Trophoblast cell (in vitro differentiated cells and primary cell): ENCODE data around the gene ADAM15. TPM values are rescaled to one million over a fixed set of nuclear protein-coding genes. Genes with fewer than 3 reads are reported as not detected.

Experiments
- DNase-seq, 2 donors: peaks; one replicate each; pipeline ENCODE4 v3.0.0-alpha.2; 2016
- H2AFZ ChIP-seq: 2 replicates; pipeline ENCODE4 v1.6.1; 2013; ENCODE audit warnings: low read length, moderate library complexity, mild to moderate bottlenecking; ENCODE audit not compliant: insufficient read depth, poor library complexity
- H2AK5ac ChIP-seq: 2 replicates; pipeline ENCODE4 v1.6.1; 2013; ENCODE audit warnings: mild to moderate bottlenecking, low read length
- H2BK120ac ChIP-seq: 2 replicates; pipeline ENCODE4 v1.6.1; 2013; ENCODE audit warnings: low read length, mild to moderate bottlenecking, moderate library complexity; ENCODE audit not compliant: insufficient read depth, poor library complexity
- H2BK12ac ChIP-seq: 2 replicates; pipeline ENCODE4 v1.6.1; 2013; ENCODE audit warnings: mild to moderate bottlenecking, low read length, moderate library complexity
- H2BK5ac ChIP-seq: 2 replicates; pipeline ENCODE4 v1.6.1; 2013; ENCODE audit warnings: low read length, low read depth, moderate library complexity, mild to moderate bottlenecking; ENCODE audit not compliant: poor library complexity
- H3K14ac ChIP-seq: 2 replicates; pipeline ENCODE4 v1.6.1; 2013; ENCODE audit warnings: mild to moderate bottlenecking, low read length
- H3K18ac ChIP-seq: 2 replicates; pipeline ENCODE4 v1.6.1; 2013; ENCODE audit warnings: mild to moderate bottlenecking, low read length
- H3K23ac ChIP-seq: 2 replicates; pipeline ENCODE4 v1.6.1; 2013; ENCODE audit warnings: low read length
- H3K27ac ChIP-seq: 2 replicates; pipeline ENCODE4 v1.5.1; 2013; ENCODE audit warnings: low read depth, mild to moderate bottlenecking, inconsistent platforms, low read length, moderate library complexity
- H3K27me3 ChIP-seq: 2 replicates; pipeline ENCODE4 v1.6.1; 2013; ENCODE audit warnings: inconsistent platforms, mild to moderate bottlenecking, low read length, moderate library complexity; ENCODE audit not compliant: insufficient read depth
- H3K36me3 ChIP-seq, 2 experiments: 1 replicate in 1 of 2; 2 replicates in 1 of 2; pipeline ENCODE4 v1.6.1; 2013; ENCODE audit warnings: low read length in 2 of 2, mild to moderate bottlenecking in 2 of 2, moderate library complexity in 1 of 2; ENCODE audit not compliant: insufficient read depth in 2 of 2, control insufficient read depth in 1 of 2
- H3K4ac ChIP-seq: 2 replicates; pipeline ENCODE4 v1.6.1; 2013; ENCODE audit warnings: low read depth, mild to moderate bottlenecking, low read length, moderate library complexity
- H3K4me1 ChIP-seq, 2 experiments: 1 replicate in 1 of 2; 2 replicates in 1 of 2; pipeline ENCODE4 v1.6.1; 2013; ENCODE audit warnings: low read length in 2 of 2, mild to moderate bottlenecking in 2 of 2, moderate library complexity in 1 of 2; ENCODE audit not compliant: insufficient read depth in 2 of 2, control insufficient read depth in 1 of 2
- H3K4me2 ChIP-seq: 2 replicates; pipeline ENCODE4 v1.6.1; 2013; ENCODE audit warnings: inconsistent platforms, mild to moderate bottlenecking, low read length, moderate library complexity
- H3K4me3 ChIP-seq: 2 replicates; pipeline ENCODE4 v1.5.1; 2013; ENCODE audit warnings: mild to moderate bottlenecking, low read depth, low read length, inconsistent platforms
- H3K79me1 ChIP-seq: one replicate; pipeline ENCODE4 v1.6.1; 2013; ENCODE audit warnings: low read length
- H3K79me2 ChIP-seq: 2 replicates; pipeline ENCODE4 v1.6.1; 2013; ENCODE audit warnings: low read length, mild to moderate bottlenecking; ENCODE audit not compliant: control insufficient read depth, insufficient read depth, poor library complexity
- H3K9ac ChIP-seq: 2 replicates; pipeline ENCODE4 v1.6.1; 2013; ENCODE audit warnings: mild to moderate bottlenecking, low read length
- H3K9me3 ChIP-seq: 2 replicates; pipeline ENCODE4 v1.6.1; 2013; ENCODE audit warnings: low read depth, mild to moderate bottlenecking, control low read depth, inconsistent platforms, low read length; ENCODE audit not compliant: insufficient read depth
- H4K12ac ChIP-seq: 2 replicates; pipeline ENCODE4 v1.6.1; 2013; ENCODE audit warnings: low read depth, mild to moderate bottlenecking, low read length, moderate library complexity
- H4K8ac ChIP-seq: 2 replicates; pipeline ENCODE4 v1.6.1; 2013; ENCODE audit warnings: low read depth, mild to moderate bottlenecking, low read length, moderate library complexity
- H4K91ac ChIP-seq: one replicate; pipeline ENCODE4 v1.6.1; 2013; ENCODE audit warnings: low read depth, mild to moderate bottlenecking, low read length, moderate library complexity
- WGBS: extraction: QIAGEN DNeasy Blood & Tissue Kit; methylation state at CpG from one replicate; pipeline ENCODE4 v1.1.7; 2013; ENCODE audit warnings: missing lambda C conversion rate; ENCODE audit not compliant: insufficient read length, insufficient coverage; ENCODE audit errors: extremely low coverage; 5-methylcytosine and 5-hydroxymethylcytosine counted together
- polyA plus RNA-seq: library from polyadenylated mRNA; stranded (reverse); fragments of 200-250 nt; gene quantifications from 2 replicates; pipeline ENCODE4 v1.2.3, GENCODE V29; 2013

ADAM15 gene
- polyA plus RNA-seq = 16.6 and 17.0 TPM in 2 replicates

GRCh38 chr1:155050560-155051341 lies at the start of gene ADAM15:
TSS of gene ADAM15 (plus strand) at chr1:155051316. CDS start at chr1:155051387, 71 bp downstream.
- H3K9ac ChIP-seq = peak within 1 kb of the TSS; percentile 73
- H3K4ac ChIP-seq = peak within 1 kb of the TSS; percentile 54
- peaks cover 7% of the 10 kb centered on the region for H3K79me1 ChIP-seq
- peak within 1 kb of the TSS; percentile 69 for H2BK120ac ChIP-seq
- peaks cover 4% of the 10 kb centered on the region for H3K79me2 ChIP-seq
- peaks cover 18 to 27% of the 10 kb centered on the region in 2 experiments for H3K4me1 ChIP-seq
- H2BK12ac ChIP-seq = peak within 1 kb of the TSS; percentile 51
- peak within 1 kb of the TSS; percentile 93 for H4K91ac ChIP-seq
- H2BK5ac ChIP-seq = peak within 1 kb of the TSS; percentile 67
- H3K9me3 ChIP-seq = no peaks in the 10 kb centered on the region
- peak within 1 kb of the TSS; percentile 97 for H3K4me2 ChIP-seq
- H3K36me3 ChIP-seq = peaks cover 0 to 3% of the 10 kb centered on the region in 2 experiments
- H2AK5ac ChIP-seq = peak within 1 kb of the TSS; percentile 20
- H3K23ac ChIP-seq = no peak within 1 kb of the TSS
- peak within 1 kb of the TSS; percentile 49 for H3K14ac ChIP-seq
- H4K12ac ChIP-seq = peak within 1 kb of the TSS; percentile 4
- H3K18ac ChIP-seq = peak within 1 kb of the TSS; percentile 71
- peak within 1 kb of the TSS; percentile 63 for H4K8ac ChIP-seq
- peak; percentile 90 to 96 for DNase-seq
- no CpG with 5 or more reads among the region's 99 CpGs for WGBS
- H2AFZ ChIP-seq = peak within 1 kb of the TSS; percentile 80
- peak within 1 kb of the TSS; percentile 78 for H3K4me3 ChIP-seq
- peak within 1 kb of the TSS; percentile 62 for H3K27ac ChIP-seq
- H3K27me3 ChIP-seq = no peaks in the 10 kb centered on the region

GRCh38 chr1:155001425-155001674 lies 49.8 kb upstream of the ADAM15 start:
- Histone ChIP-seq H3K9me3 (no peaks in the 10 kb centered on the region), H2AFZ (no peak overlapping the region), H3K4me1 (peaks cover 14 to 17% of the 10 kb centered on the region in 2 experiments), H2AK5ac (no peak overlapping the region), H3K23ac (no peak overlapping the region), H3K36me3 (peaks cover 0 to 3% of the 10 kb centered on the region in 2 experiments), H3K27ac (peak overlapping the region; percentile 87), H4K8ac (peak overlapping the region; percentile 43), H3K79me2 (peaks cover 18% of the 10 kb centered on the region), H3K27me3 (no peaks in the 10 kb centered on the region), H3K4me2 (peak overlapping the region; percentile 98), H3K4ac (no peak overlapping the region), H3K14ac (peak overlapping the region; percentile 10), H3K4me3 (peak overlapping the region; percentile 81), H2BK120ac (peak overlapping the region; percentile 45), H2BK5ac (peak overlapping the region; percentile 85), H3K79me1 (peaks cover 36% of the 10 kb centered on the region), H3K18ac (peak overlapping the region; percentile 5), H2BK12ac (peak overlapping the region; percentile 13), H3K9ac (peak overlapping the region; percentile 37), H4K91ac (peak overlapping the region; percentile 76), H4K12ac (no peak overlapping the region)
- no CpG with 5 or more reads among the region's 11 CpGs for WGBS
- no peak for DNase-seq

GRCh38 chr1:155001675-155002463 lies 49.2 kb upstream of the ADAM15 start:
- Histone ChIP-seq H3K79me2 (peaks cover 18% of the 10 kb centered on the region), H3K4me2 (peak overlapping the region; percentile 98), H3K14ac (peak overlapping the region; percentile 64), H3K4me1 (peaks cover 14 to 19% of the 10 kb centered on the region in 2 experiments), H3K79me1 (peaks cover 36% of the 10 kb centered on the region), H3K4me3 (peak overlapping the region; percentile 81), H3K36me3 (peaks cover 0 to 7% of the 10 kb centered on the region in 2 experiments), H2AK5ac (no peak overlapping the region), H3K9me3 (no peaks in the 10 kb centered on the region), H4K12ac (no peak overlapping the region), H4K8ac (peak overlapping the region; percentile 43), H3K18ac (peak overlapping the region; percentile 58), H3K27me3 (no peaks in the 10 kb centered on the region), H2AFZ (peak overlapping the region; percentile 14), H2BK120ac (peak overlapping the region; percentile 73), H3K27ac (peak overlapping the region; percentile 87), H2BK5ac (peak overlapping the region; percentile 85), H2BK12ac (peak overlapping the region; percentile 74), H3K23ac (no peak overlapping the region), H3K4ac (no peak overlapping the region), H3K9ac (peak overlapping the region; percentile 59), H4K91ac (peak overlapping the region; percentile 76)
- no CpG with 5 or more reads among the region's 38 CpGs for WGBS
- peak; percentile 98 to 99 for DNase-seq

- H4K12ac ChIP-seq = peak within 1 kb of the TSS; percentile 86
- peak within 1 kb of the TSS; percentile 85 for H2BK12ac ChIP-seq
- H3K18ac ChIP-seq = peak within 1 kb of the TSS; percentile 97
- peak within 1 kb of the TSS; percentile 98 for H3K4ac ChIP-seq
- H3K27me3 ChIP-seq = no peaks in the 10 kb centered on the region
- H3K4me3 ChIP-seq = peak within 1 kb of the TSS; percentile 93
- no peak within 1 kb of the TSS for H3K23ac ChIP-seq
- no CpG with 5 or more reads among the region's 35 CpGs for WGBS
- H3K14ac ChIP-seq = peak within 1 kb of the TSS; percentile 98
- H2BK120ac ChIP-seq = peak within 1 kb of the TSS; percentile 96
- H2BK5ac ChIP-seq = peak within 1 kb of the TSS; percentile 95
- H2AFZ ChIP-seq = peak within 1 kb of the TSS; percentile 66
- H2AK5ac ChIP-seq = peak within 1 kb of the TSS; percentile 96
- H3K36me3 ChIP-seq = peaks cover 0 to 7% of the 10 kb centered on the region in 2 experiments
- peak within 1 kb of the TSS; percentile 97 for H4K91ac ChIP-seq
- H3K9me3 ChIP-seq = no peaks in the 10 kb centered on the region
- peak within 1 kb of the TSS; percentile 59 for H3K9ac ChIP-seq
- peaks cover 36% of the 10 kb centered on the region for H3K79me1 ChIP-seq
- peak within 1 kb of the TSS; percentile 90 for H4K8ac ChIP-seq
- H3K4me1 ChIP-seq = peaks cover 14 to 19% of the 10 kb centered on the region in 2 experiments
- H3K4me2 ChIP-seq = peak within 1 kb of the TSS; percentile 98
- peak within 1 kb of the TSS; percentile 89 for H3K27ac ChIP-seq
- DNase-seq = peak; percentile 30 to 50
- peaks cover 18% of the 10 kb centered on the region for H3K79me2 ChIP-seq
These were observed 48.5 kb upstream of the ADAM15 start, which contains the start of gene ZBTB7B for GRCh38 chr1:155002464-155003226. TSS of gene ZBTB7B (plus strand) at chr1:155002802. CDS start at chr1:155014661, 11,859 bp downstream.
